BLaER1 (cell line): ENCODE results near the gene QARS1.
A peak's percentile ranks its signal among the peaks of the same experiment; 100 is the strongest.

Experiments
- H3K27ac ChIP-seq: shearing (Covaris generic); formaldehyde crosslinking; 2 replicates; pipeline ENCODE4 v1.8.1; 2022
- H3K27me3 ChIP-seq: shearing (Covaris generic); formaldehyde crosslinking; 2 replicates; pipeline ENCODE4 v1.8.1; 2022
- H3K36me3 ChIP-seq: shearing (Covaris generic); formaldehyde crosslinking; 2 replicates; pipeline ENCODE4 v1.8.1; 2022
- H3K4me1 ChIP-seq: shearing (Covaris generic); formaldehyde crosslinking; 2 replicates; pipeline ENCODE4 v1.8.1; 2022
- H3K4me2 ChIP-seq: shearing (Covaris generic); formaldehyde crosslinking; 2 replicates; pipeline ENCODE4 v1.8.1; 2022
- H3K4me3 ChIP-seq: shearing (Covaris generic); formaldehyde crosslinking; 2 replicates; pipeline ENCODE4 v1.8.1; 2022
- H3K9ac ChIP-seq: shearing (Covaris generic); formaldehyde crosslinking; 2 replicates; pipeline ENCODE4 v1.8.1; 2022
- H3K9me3 ChIP-seq: shearing (Covaris generic); formaldehyde crosslinking; 2 replicates; pipeline ENCODE4 v1.8.1; 2022
- H4K20me1 ChIP-seq: shearing (Covaris generic); formaldehyde crosslinking; 2 replicates; pipeline ENCODE4 v1.8.1; 2022
- Cebpa-rat ChIP-seq: shearing (Covaris generic); IDR thresholded peaks from 2 replicates; pipeline ENCODE4 v1.8.1; 2022

QARS1 gene

GRCh38 chr3:49132437-49133225 is 28.1 kb upstream of the QARS1 start, which contains the start of gene LAMB2:
Gene LAMB2 (minus strand): TSS chr3:49133050. CDS start chr3:49132867, 183 bp downstream.
- H4K20me1 ChIP-seq: no peaks in the 10 kb centered on the region
- H3K9me3 ChIP-seq: no peaks in the 10 kb centered on the region
- H3K27ac ChIP-seq: no peak within 1 kb of the TSS
- no peaks in the 10 kb centered on the region for H3K36me3 ChIP-seq
- H3K4me2 ChIP-seq: peak within 1 kb of the TSS; percentile 57
- H3K27me3 ChIP-seq: no peaks in the 10 kb centered on the region
- peaks cover 11% of the 10 kb centered on the region; the same call in 1 of the 2 replicates for H3K4me1 ChIP-seq
- H3K9ac ChIP-seq: no peak within 1 kb of the TSS
- no peak for TF ChIP-seq Cebpa-rat
- H3K4me3 ChIP-seq: no peak within 1 kb of the TSS

DNA sequence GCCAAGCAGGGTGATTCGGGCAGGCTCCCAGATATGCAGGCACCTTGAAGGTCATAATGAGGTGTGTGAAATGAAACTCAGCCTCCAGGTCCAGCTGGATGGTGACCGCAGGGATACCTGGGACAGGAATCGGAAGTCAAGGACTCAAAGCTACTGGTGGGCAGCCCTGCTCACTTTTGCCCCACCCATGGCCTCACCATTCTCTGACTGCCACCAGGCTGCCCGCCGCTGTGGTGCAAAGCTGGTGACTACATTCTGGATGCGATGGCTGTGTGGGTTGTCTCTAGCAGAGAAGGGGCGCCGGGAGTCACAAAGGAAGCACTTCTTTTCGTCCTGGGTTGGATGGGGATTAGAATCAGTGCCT is 27.5 kb upstream of the QARS1 start:
- peaks cover 11% of the 10 kb centered on the region; the same call in 1 of the 2 replicates for H3K4me1 ChIP-seq
- H3K4me2 ChIP-seq: no peak overlapping the region
- no peaks in the 10 kb centered on the region for H3K9me3 ChIP-seq
- no peaks in the 10 kb centered on the region for H3K36me3 ChIP-seq
- no peak overlapping the region for H3K4me3 ChIP-seq
- H4K20me1 ChIP-seq: no peaks in the 10 kb centered on the region
- no peak for TF ChIP-seq Cebpa-rat
- no peaks in the 10 kb centered on the region for H3K27me3 ChIP-seq
- no peak overlapping the region for H3K9ac ChIP-seq
- H3K27ac ChIP-seq: no peak overlapping the region

DNA sequence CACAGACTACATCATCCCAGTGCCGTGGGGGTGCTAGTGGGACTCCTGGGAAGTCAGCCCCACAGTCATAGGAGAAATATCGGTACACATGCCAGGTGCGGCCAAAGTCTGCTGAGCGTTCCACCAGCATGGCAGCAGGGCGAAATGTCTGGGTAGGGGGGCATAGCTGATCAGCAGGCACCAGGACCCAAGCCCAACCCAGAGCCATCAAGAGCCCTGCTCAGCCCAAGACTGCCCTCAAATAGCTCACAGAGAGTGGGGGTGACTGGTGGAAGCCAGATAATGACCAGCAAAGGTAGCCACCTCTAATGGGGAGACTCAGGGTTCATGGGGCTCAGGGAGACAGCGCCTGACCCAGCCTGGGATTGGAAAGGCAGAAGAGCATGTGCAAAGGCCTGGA is 27.0 kb upstream of the QARS1 start:
- TF ChIP-seq Cebpa-rat: no peak
- H3K9me3 ChIP-seq: no peaks in the 10 kb centered on the region
- no peaks in the 10 kb centered on the region for H3K36me3 ChIP-seq
- H3K4me2 ChIP-seq: no peak overlapping the region
- no peak overlapping the region for H3K9ac ChIP-seq
- no peak overlapping the region for H3K27ac ChIP-seq
- H3K4me3 ChIP-seq: no peak overlapping the region
- H3K27me3 ChIP-seq: no peaks in the 10 kb centered on the region
- H3K4me1 ChIP-seq: peaks cover 11% of the 10 kb centered on the region; the same call in 1 of the 2 replicates
- no peaks in the 10 kb centered on the region for H4K20me1 ChIP-seq

GRCh38 chr3:49131040-49131439 is 26.5 kb upstream of the QARS1 start:
- Histone ChIP-seq H3K27ac (no peak overlapping the region), H3K9ac (no peak overlapping the region), H4K20me1 (no peaks in the 10 kb centered on the region), H3K4me2 (no peak overlapping the region), H3K4me3 (no peak overlapping the region), H3K36me3 (no peaks in the 10 kb centered on the region), H3K9me3 (no peaks in the 10 kb centered on the region), H3K4me1 (peaks cover 11% of the 10 kb centered on the region; the same call in 1 of the 2 replicates), H3K27me3 (no peaks in the 10 kb centered on the region)
- no peak for TF ChIP-seq Cebpa-rat

DNA sequence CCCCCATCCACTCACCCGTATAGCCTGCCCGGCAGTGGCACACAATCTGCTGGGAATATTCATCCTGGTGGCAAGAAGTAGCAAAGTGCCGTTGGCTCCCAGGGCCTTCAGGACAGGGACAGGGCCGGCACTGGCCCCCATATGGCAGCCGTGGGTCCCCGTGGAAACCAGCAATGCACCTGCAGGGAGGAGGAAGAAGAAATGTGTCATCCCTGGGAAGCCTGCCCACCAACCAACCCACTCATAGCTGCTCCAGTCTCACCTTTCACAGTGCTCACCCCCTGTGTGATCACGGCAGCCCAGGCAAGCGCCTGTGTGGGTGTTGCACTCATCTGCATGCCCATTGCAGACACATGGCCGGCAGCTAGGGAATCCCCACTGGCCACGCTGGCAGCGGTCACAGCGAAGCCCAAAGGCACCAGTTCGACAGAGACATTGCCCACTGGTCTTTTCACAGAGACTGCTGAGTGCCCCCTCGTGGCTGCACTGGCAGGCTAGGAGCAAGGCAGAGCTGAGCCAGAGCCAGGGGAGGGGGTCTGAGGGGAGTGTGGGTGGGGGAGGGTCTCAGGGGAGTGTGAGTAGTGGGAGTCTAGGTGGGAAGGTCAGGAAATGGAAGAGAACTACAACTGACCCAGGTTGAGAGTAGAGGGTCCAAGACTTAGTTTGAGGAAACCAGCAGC is 20.6 kb upstream of the QARS1 start:
- Histone ChIP-seq H3K4me1 (peaks cover 18% of the 10 kb centered on the region), H3K4me2 (no peak overlapping the region), H3K4me3 (no peak overlapping the region), H4K20me1 (peaks cover 2% of the 10 kb centered on the region; the same call in 1 of the 2 replicates), H3K27ac (no peak overlapping the region), H3K27me3 (no peaks in the 10 kb centered on the region), H3K9me3 (no peaks in the 10 kb centered on the region), H3K9ac (no peak overlapping the region), H3K36me3 (no peaks in the 10 kb centered on the region)
- TF ChIP-seq Cebpa-rat: no peak

DNA sequence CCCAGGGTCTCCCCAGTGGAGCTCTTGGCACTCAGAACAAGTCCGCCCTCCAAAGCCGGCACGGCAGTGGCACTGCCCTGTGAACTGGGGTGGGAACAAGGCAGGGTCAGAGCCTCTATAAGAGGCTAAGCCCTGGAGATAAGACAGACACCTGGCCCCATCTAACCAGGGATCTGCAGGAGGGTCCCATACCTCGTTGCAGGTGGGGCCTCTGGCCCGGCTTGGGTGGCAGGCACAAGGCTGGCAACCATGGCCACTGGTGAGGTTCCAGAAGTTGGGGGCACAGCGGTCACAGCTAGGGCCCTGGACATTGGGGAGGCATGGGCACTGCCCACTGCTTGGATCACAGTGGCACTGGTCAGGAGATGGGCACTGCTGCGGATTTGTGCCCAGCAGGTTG is 19.6 kb upstream of the QARS1 start:
- no peaks in the 10 kb centered on the region for H3K9me3 ChIP-seq
- H4K20me1 ChIP-seq: peaks cover 12% of the 10 kb centered on the region; the same call in 1 of the 2 replicates
- no peak overlapping the region for H3K9ac ChIP-seq
- no peak overlapping the region for H3K4me3 ChIP-seq
- no peak overlapping the region for H3K27ac ChIP-seq
- no peak for TF ChIP-seq Cebpa-rat
- no peak overlapping the region for H3K4me2 ChIP-seq
- peaks cover 26% of the 10 kb centered on the region for H3K4me1 ChIP-seq
- H3K27me3 ChIP-seq: no peaks in the 10 kb centered on the region
- peaks cover under 1% of the 10 kb centered on the region; the same call in 1 of the 2 replicates for H3K36me3 ChIP-seq

- no peak overlapping the region for H3K9ac ChIP-seq
- peaks cover 6% of the 10 kb centered on the region for H3K36me3 ChIP-seq
- H3K4me1 ChIP-seq: peaks cover 25% of the 10 kb centered on the region
- H3K9me3 ChIP-seq: no peaks in the 10 kb centered on the region
- no peak overlapping the region for H3K4me3 ChIP-seq
- no peaks in the 10 kb centered on the region for H3K27me3 ChIP-seq
- no peak overlapping the region for H3K27ac ChIP-seq
- peaks cover 14% of the 10 kb centered on the region; the same call in 1 of the 2 replicates for H4K20me1 ChIP-seq
- TF ChIP-seq Cebpa-rat: no peak
- H3K4me2 ChIP-seq: no peak overlapping the region
These were observed 19.1 kb upstream of the QARS1 start for GRCh38 chr3:49123687-49124086.

DNA sequence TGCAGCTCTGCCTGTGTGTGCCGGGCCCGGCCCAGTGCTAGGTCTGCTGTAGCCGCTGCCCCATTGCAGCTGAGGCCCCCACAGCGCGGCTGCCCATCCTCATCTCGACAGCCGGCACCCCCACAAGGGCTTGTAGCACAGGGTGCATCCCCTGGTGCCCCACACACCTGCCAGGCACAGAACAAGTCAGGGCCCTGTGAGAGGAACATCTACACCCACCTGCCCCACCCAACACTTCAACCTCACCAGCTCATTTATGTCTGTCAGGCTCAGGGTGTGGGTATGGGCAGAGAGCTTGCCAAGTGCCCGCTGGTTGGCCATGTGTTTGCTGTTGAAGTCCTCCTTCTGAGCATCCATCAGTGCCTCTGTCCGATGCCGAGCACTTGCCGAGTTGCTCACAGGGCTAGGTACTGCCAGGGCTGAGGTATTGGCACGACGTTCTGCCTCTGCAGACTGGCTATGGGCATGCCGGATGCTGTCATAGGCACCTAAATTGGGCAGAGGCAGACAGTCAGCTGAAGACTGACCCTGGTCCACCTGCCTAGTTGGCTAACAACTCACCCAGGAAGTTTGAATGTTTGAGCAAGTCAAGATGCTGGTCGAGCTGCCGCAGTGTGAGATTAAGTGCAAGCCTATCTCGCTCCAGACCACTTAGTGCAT is 18.5 kb upstream of the QARS1 start:
- H4K20me1 ChIP-seq: peaks cover 14% of the 10 kb centered on the region; the same call in 1 of the 2 replicates
- H3K27me3 ChIP-seq: no peaks in the 10 kb centered on the region
- no peak overlapping the region for H3K4me2 ChIP-seq
- H3K36me3 ChIP-seq: peaks cover 12% of the 10 kb centered on the region
- no peak overlapping the region for H3K9ac ChIP-seq
- no peak for TF ChIP-seq Cebpa-rat
- H3K4me3 ChIP-seq: no peak overlapping the region
- peaks cover 25% of the 10 kb centered on the region for H3K4me1 ChIP-seq
- no peak overlapping the region for H3K27ac ChIP-seq
- H3K9me3 ChIP-seq: no peaks in the 10 kb centered on the region

- no peak overlapping the region for H3K9ac ChIP-seq
- no peaks in the 10 kb centered on the region for H3K27me3 ChIP-seq
- H4K20me1 ChIP-seq: peaks cover 14% of the 10 kb centered on the region; the same call in 1 of the 2 replicates
- no peaks in the 10 kb centered on the region for H3K9me3 ChIP-seq
- TF ChIP-seq Cebpa-rat: no peak
- H3K27ac ChIP-seq: no peak overlapping the region
- H3K4me3 ChIP-seq: no peak overlapping the region
- no peak overlapping the region for H3K4me2 ChIP-seq
- peaks cover 25% of the 10 kb centered on the region for H3K4me1 ChIP-seq
- H3K36me3 ChIP-seq: peaks cover 18% of the 10 kb centered on the region
These were observed 17.9 kb upstream of the QARS1 start for GRCh38 chr3:49122451-49122850.
